Large intestine (tissue), 12 donors: ENCODE data around the gene ARPP19. TPM values are rescaled to one million over a fixed set of nuclear protein-coding genes. Genes with fewer than 3 reads are reported as not detected.
"Not testable (repeated sequence)": the region's sequence is repeated elsewhere in the genome, so short reads cannot be mapped to it uniquely, and the experiment has no call there.

Experiments
- DNase-seq, 2 donors: peaks; one replicate each; pipeline versions ENCODE4 v3.0.0 to v3.0.0-alpha.2; 2013
- H3K27ac ChIP-seq: one replicate; pipeline ENCODE4 v1.5.1; 2013; ENCODE audit warnings: low read length
- H3K27me3 ChIP-seq: 2 replicates; pipeline ENCODE4 v1.6.1; 2013; ENCODE audit warnings: low read length; ENCODE audit not compliant: control insufficient read depth, insufficient read depth
- H3K36me3 ChIP-seq: 2 replicates; pipeline ENCODE4 v1.6.1; 2013; ENCODE audit warnings: low read length; ENCODE audit not compliant: control insufficient read depth, insufficient read depth
- H3K4me1 ChIP-seq: one replicate; pipeline ENCODE4 v1.6.1; 2013; ENCODE audit warnings: low read length; ENCODE audit not compliant: control insufficient read depth, insufficient read depth
- H3K4me3 ChIP-seq: one replicate; pipeline ENCODE4 v1.5.1; 2013; ENCODE audit warnings: low read length
- H3K9me3 ChIP-seq: one replicate; pipeline ENCODE4 v1.6.1; 2013; ENCODE audit warnings: mild to moderate bottlenecking, low read depth, low read length, moderate library complexity; ENCODE audit not compliant: control insufficient read depth
- WGBS: methylation state at CpG from one replicate; pipeline ENCODE4 v1.1.5; 2013; ENCODE audit warnings: low lambda C conversion rate; ENCODE audit not compliant: insufficient coverage; 5-methylcytosine and 5-hydroxymethylcytosine counted together
- long read RNA-seq, 11 donors: transcript quantifications; one replicate each; lab custom pipeline, GENCODE V29; 2026
- polyA plus RNA-seq: library from polyadenylated mRNA; unstranded; fragments of 120-200 nt; gene quantifications from one replicate; pipeline ENCODE4 v1.2.1, GENCODE V29; 2013

The ARPP19 gene
- 65.4 TPM for polyA plus RNA-seq
- long read RNA-seq, donor 1, full-length matches to known transcripts, result 20 of 20 reads
- long read RNA-seq, donor 1, partial matches to known transcripts, result 0 of 20 reads
- long read RNA-seq, donor 1, other reads (novel, unspliced or antisense), result 0 of 20 reads
- long read RNA-seq, donor 2, full-length matches to known transcripts, result 32 of 32 reads
- long read RNA-seq, donor 2, partial matches to known transcripts, result 0 of 32 reads
- long read RNA-seq, donor 2, other reads (novel, unspliced or antisense), result 0 of 32 reads
- long read RNA-seq, donor 3, result 0 reads
- long read RNA-seq, donor 4, full-length matches to known transcripts, result 4 of 4 reads
- long read RNA-seq, donor 4, partial matches to known transcripts, result 0 of 4 reads
- long read RNA-seq, donor 4, other reads (novel, unspliced or antisense), result 0 of 4 reads
- long read RNA-seq, donor 5, full-length matches to known transcripts, result 18 of 18 reads
- long read RNA-seq, donor 5, partial matches to known transcripts, result 0 of 18 reads
- long read RNA-seq, donor 5, other reads (novel, unspliced or antisense), result 0 of 18 reads
- long read RNA-seq, donor 6, full-length matches to known transcripts, result 23 of 23 reads
- long read RNA-seq, donor 6, partial matches to known transcripts, result 0 of 23 reads
- long read RNA-seq, donor 6, other reads (novel, unspliced or antisense), result 0 of 23 reads
- long read RNA-seq, donor 7, full-length matches to known transcripts, result 17 of 17 reads
- long read RNA-seq, donor 7, partial matches to known transcripts, result 0 of 17 reads
- long read RNA-seq, donor 7, other reads (novel, unspliced or antisense), result 0 of 17 reads
- long read RNA-seq, donor 8, full-length matches to known transcripts, result 37 of 37 reads
- long read RNA-seq, donor 8, partial matches to known transcripts, result 0 of 37 reads
- long read RNA-seq, donor 8, other reads (novel, unspliced or antisense), result 0 of 37 reads
- long read RNA-seq, donor 9, full-length matches to known transcripts, result 25 of 25 reads
- long read RNA-seq, donor 9, partial matches to known transcripts, result 0 of 25 reads
- long read RNA-seq, donor 9, other reads (novel, unspliced or antisense), result 0 of 25 reads
- long read RNA-seq, donor 10, full-length matches to known transcripts, result 26 of 95 reads
- long read RNA-seq, donor 10, partial matches to known transcripts, result 69 of 95 reads
- long read RNA-seq, donor 10, other reads (novel, unspliced or antisense), result 0 of 95 reads
- long read RNA-seq, donor 11, full-length matches to known transcripts, result 17 of 17 reads
- long read RNA-seq, donor 11, partial matches to known transcripts, result 0 of 17 reads
- long read RNA-seq, donor 11, other reads (novel, unspliced or antisense), result 0 of 17 reads

GRCh38 chr15:52568601-52569585 lies at the start of gene ARPP19:
ARPP19 (minus strand) TSS chr15:52569030; CDS start chr15:52568892, 138 bp downstream.
- Histone ChIP-seq H3K27me3 (no peaks in the 10 kb centered on the region), H3K9me3 (no peaks in the 10 kb centered on the region), H3K36me3 (no peaks in the 10 kb centered on the region), H3K4me1 (no peaks in the 10 kb centered on the region), H3K4me3 (peak within 1 kb of the TSS; percentile 65), H3K27ac (peak within 1 kb of the TSS; percentile 91)
- 51% methylated on average over 7 of the region's 82 CpGs for WGBS
- DNase-seq, result peak; percentile 91 to 97

GRCh38 chr15:52617026-52617425 lies 48.2 kb upstream of the ARPP19 start:
- DNase-seq, result no peak
- H3K4me3 ChIP-seq, result no peak overlapping the region
- peaks cover 27% of the 10 kb centered on the region for H3K36me3 ChIP-seq
- WGBS, result no CpG with 5 or more reads among the region's 1 CpG
- H3K27ac ChIP-seq, result no peak overlapping the region
- H3K27me3 ChIP-seq, result no peaks in the 10 kb centered on the region
- H3K4me1 ChIP-seq, result no peaks in the 10 kb centered on the region
- H3K9me3 ChIP-seq, result no peaks in the 10 kb centered on the region

- WGBS, result no CpG with 5 or more reads among the region's 2 CpGs
- no peak for DNase-seq
- Histone ChIP-seq H3K4me3 (no peak overlapping the region), H3K9me3 (no peaks in the 10 kb centered on the region), H3K27ac (no peak overlapping the region), H3K27me3 (no peaks in the 10 kb centered on the region), H3K36me3 (peaks cover 33% of the 10 kb centered on the region), H3K4me1 (no peaks in the 10 kb centered on the region)
Observed at GRCh38 chr15:52615302-52615701, 46.5 kb upstream of the ARPP19 start.

- Histone ChIP-seq H3K36me3 (peaks cover 50% of the 10 kb centered on the region), H3K27me3 (no peaks in the 10 kb centered on the region), H3K4me1 (no peaks in the 10 kb centered on the region), H3K9me3 (no peaks in the 10 kb centered on the region), H3K4me3 (no peak overlapping the region), H3K27ac (no peak overlapping the region)
- no peak for DNase-seq
- WGBS, result no CpG with 5 or more reads among the region's 5 CpGs
Observed at GRCh38 chr15:52609593-52609992, 40.8 kb upstream of the ARPP19 start.

- no peak overlapping the region for H3K27ac ChIP-seq
- peaks cover 25% of the 10 kb centered on the region for H3K36me3 ChIP-seq
Observed at GRCh38 chr15:52584414-52584813, 15.6 kb upstream of the ARPP19 start.

GRCh38 chr15:52579852-52580251 lies 11.0 kb upstream of the ARPP19 start:
- no peak for DNase-seq
- Histone ChIP-seq H3K27me3 (no peaks in the 10 kb centered on the region), H3K27ac (no peak overlapping the region), H3K9me3 (no peaks in the 10 kb centered on the region), H3K4me1 (no peaks in the 10 kb centered on the region), H3K36me3 (peaks cover 15% of the 10 kb centered on the region), H3K4me3 (no peak overlapping the region)
- WGBS, result 71% methylated on average over 3 of the region's 8 CpGs

More at GRCh38 chr15:52584414-52584813, 15.6 kb upstream of the ARPP19 start:
- no peaks in the 10 kb centered on the region for H3K27me3 ChIP-seq
- WGBS, result 100% methylated on average over 2 of the region's 7 CpGs
- no peaks in the 10 kb centered on the region for H3K4me1 ChIP-seq
- no peak overlapping the region for H3K4me3 ChIP-seq
- no peak for DNase-seq
- H3K9me3 ChIP-seq, result no peaks in the 10 kb centered on the region

GRCh38 chr15:52576692-52577091 lies 7.9 kb upstream of the ARPP19 start:
- DNase-seq, result no peak
- no peak overlapping the region for H3K27ac ChIP-seq
- H3K36me3 ChIP-seq, result peaks cover under 1% of the 10 kb centered on the region
- no peaks in the 10 kb centered on the region for H3K9me3 ChIP-seq
- no CpG with 5 or more reads among the region's 2 CpGs for WGBS
- H3K27me3 ChIP-seq, result no peaks in the 10 kb centered on the region
- H3K4me3 ChIP-seq, result no peak overlapping the region
- H3K4me1 ChIP-seq, result no peaks in the 10 kb centered on the region

GRCh38 chr15:52575573-52575972 lies 6.7 kb upstream of the ARPP19 start:
- not testable (repeated sequence) for H3K4me1 ChIP-seq, H3K27me3 ChIP-seq, H3K27ac ChIP-seq, DNase-seq, H3K36me3 ChIP-seq, H3K9me3 ChIP-seq, H3K4me3 ChIP-seq
- 13% methylated on average over 1 of the region's 7 CpGs for WGBS

GRCh38 chr15:52575072-52575471 lies 6.2 kb upstream of the ARPP19 start:
- no peak for DNase-seq
- no peaks in the 10 kb centered on the region for H3K4me1 ChIP-seq
- WGBS, result no CpG with 5 or more reads among the region's 2 CpGs
- no peak overlapping the region for H3K4me3 ChIP-seq
- no peaks in the 10 kb centered on the region for H3K36me3 ChIP-seq
- H3K9me3 ChIP-seq, result no peaks in the 10 kb centered on the region
- H3K27me3 ChIP-seq, result no peaks in the 10 kb centered on the region
- H3K27ac ChIP-seq, result no peak overlapping the region
